WTC11 (cell line): ENCODE results near the gene EREG. TPM values are rescaled to one million over a fixed set of nuclear protein-coding genes. Genes with fewer than 3 reads are reported as not detected.

Source experiments
- ATAC-seq: fragments of 200-7000 bp; cut with Tn5 transposase; 2 replicates; pipeline ENCODE4 v1.10.0; 2021; ENCODE audit warnings: mild to moderate bottlenecking, moderate library complexity
- CTCF ChIA-PET: fragments of 300-600 bp; sonication (Branson Sonifier 250); formaldehyde crosslinking; loops from one replicate; lab custom pipeline; 2021; ENCODE audit warnings: antibody characterized with exemption; lab: Charles Lee
- POLR2A ChIA-PET: fragments of 350-600 bp; sonication (Branson Sonifier 250); formaldehyde crosslinking; loops from one replicate; lab custom pipeline; 2021; ENCODE audit warnings: antibody characterized with exemption; lab: Charles Lee
- DNase-seq: peaks from one replicate; pipeline ENCODE4 v3.0.0; 2021; ENCODE audit warnings: low spot score
- H3K27ac Mint-ChIP-seq: 2 replicates; pipeline ENCODE4 v1.8.0; 2021; ENCODE audit warnings: mixed read lengths
- H3K27me3 Mint-ChIP-seq: 2 replicates; pipeline ENCODE4 v1.8.0; 2021; ENCODE audit warnings: low read depth, mild to moderate bottlenecking, moderate library complexity, mixed read lengths
- H3K36me3 Mint-ChIP-seq: 2 replicates; pipeline ENCODE4 v1.8.0; 2021; ENCODE audit warnings: mixed read lengths
- H3K4me1 Mint-ChIP-seq: 2 replicates; pipeline ENCODE4 v1.8.0; 2022; ENCODE audit warnings: mixed read lengths
- H3K4me3 Mint-ChIP-seq: 2 replicates; pipeline ENCODE4 v1.8.0; 2021; ENCODE audit warnings: mild to moderate bottlenecking, moderate library complexity, mixed read lengths
- H3K9me3 Mint-ChIP-seq: 2 replicates; pipeline ENCODE4 v1.8.0; 2021; ENCODE audit warnings: mixed read lengths
- FOXK1 ChIP-seq: sonication (generic); formaldehyde crosslinking; IDR thresholded peaks from 2 replicates; pipeline ENCODE4 v1.8.0; 2022; ENCODE audit warnings: mild to moderate bottlenecking, moderate library complexity, missing genetic modification reagents
- MXD4 ChIP-seq: fragments of 250-450 bp; sonication (Bioruptor Pico); IDR thresholded peaks from 2 replicates; pipeline ENCODE4 v1.8.0; 2021; ENCODE audit warnings: mild to moderate bottlenecking, moderate library complexity, borderline replicate concordance
- NFATC4 ChIP-seq: fragments of 250-450 bp; sonication (Bioruptor Pico); IDR thresholded peaks from 2 replicates; pipeline ENCODE4 v1.9.0; 2021; ENCODE audit warnings: mild to moderate bottlenecking
- NR2C2 ChIP-seq: sonication (generic); formaldehyde crosslinking; IDR thresholded peaks from 2 replicates; pipeline ENCODE4 v1.8.0; 2022; ENCODE audit warnings: mild to moderate bottlenecking, missing genetic modification reagents
- RELA ChIP-seq: sonication (generic); formaldehyde crosslinking; IDR thresholded peaks from 2 replicates; pipeline ENCODE4 v1.8.1; 2022; ENCODE audit warnings: missing genetic modification reagents, mild to moderate bottlenecking, borderline replicate concordance
- SP1 ChIP-seq: sonication (generic); formaldehyde crosslinking; conservative IDR thresholded peaks from 2 replicates; pipeline ENCODE4 v1.8.1; 2022; ENCODE audit warnings: missing genetic modification reagents
- ZNF138 ChIP-seq: sonication (generic); formaldehyde crosslinking; conservative IDR thresholded peaks from 2 replicates; pipeline ENCODE4 v1.8.1; 2022; ENCODE audit warnings: mild to moderate bottlenecking, moderate library complexity, missing genetic modification reagents
- ZNF232 ChIP-seq: sonication (generic); formaldehyde crosslinking; IDR thresholded peaks from 2 replicates; pipeline ENCODE4 v1.8.0; 2022; ENCODE audit warnings: mild to moderate bottlenecking, missing genetic modification reagents
- ZNF423 ChIP-seq: fragments of 250-450 bp; sonication (Bioruptor Pico); IDR thresholded peaks from 2 replicates; pipeline ENCODE4 v2.1.2; 2022; ENCODE audit warnings: mild to moderate bottlenecking, moderate library complexity
- total RNA-seq: library from RNA; stranded (reverse); gene quantifications from 3 replicates; pipeline ENCODE4 v1.2.3, GENCODE V29; 2021
- TF ChIP-seq, protein P1 (sequence below): sonication (generic); formaldehyde crosslinking; IDR thresholded peaks from 2 replicates; pipeline ENCODE4 v1.8.1; 2023; ENCODE audit warnings: mild to moderate bottlenecking, missing genetic modification reagents
- TF ChIP-seq, protein P2 (sequence below): sonication (generic); formaldehyde crosslinking; IDR thresholded peaks from 2 replicates; pipeline ENCODE4 v1.8.1; 2023; ENCODE audit warnings: mild to moderate bottlenecking, moderate library complexity, missing genetic modification reagents
- TF ChIP-seq, protein P3 (sequence below): sonication (generic); formaldehyde crosslinking; conservative IDR thresholded peaks from 2 replicates; pipeline ENCODE4 v1.8.1; 2023; ENCODE audit warnings: mild to moderate bottlenecking, low read depth, missing genetic modification reagents, moderate library complexity
- TF ChIP-seq, protein P4 (sequence below): fragments of 250-450 bp; sonication (Bioruptor Pico); IDR thresholded peaks from 2 replicates; pipeline ENCODE4 v1.9.0; 2021; ENCODE audit warnings: mild to moderate bottlenecking, borderline replicate concordance
- TF ChIP-seq, protein P5 (sequence below): sonication (generic); formaldehyde crosslinking; IDR thresholded peaks from 2 replicates; pipeline ENCODE4 v1.8.1; 2023; ENCODE audit warnings: mild to moderate bottlenecking, missing genetic modification reagents, moderate library complexity

Gene EREG
- total RNA-seq, 1 experiment from 2014 or later, result 0.09 TPM

- TF ChIP-seq NFATC4 (CRISPR knock-in tag) (no peak), ZNF423 (no peak), RELA (CRISPR knock-in tag) (no peak), SP1 (CRISPR knock-in tag) (no peak), ZNF232 (CRISPR knock-in tag) (no peak)
- TF ChIP-seq, protein P1, sequence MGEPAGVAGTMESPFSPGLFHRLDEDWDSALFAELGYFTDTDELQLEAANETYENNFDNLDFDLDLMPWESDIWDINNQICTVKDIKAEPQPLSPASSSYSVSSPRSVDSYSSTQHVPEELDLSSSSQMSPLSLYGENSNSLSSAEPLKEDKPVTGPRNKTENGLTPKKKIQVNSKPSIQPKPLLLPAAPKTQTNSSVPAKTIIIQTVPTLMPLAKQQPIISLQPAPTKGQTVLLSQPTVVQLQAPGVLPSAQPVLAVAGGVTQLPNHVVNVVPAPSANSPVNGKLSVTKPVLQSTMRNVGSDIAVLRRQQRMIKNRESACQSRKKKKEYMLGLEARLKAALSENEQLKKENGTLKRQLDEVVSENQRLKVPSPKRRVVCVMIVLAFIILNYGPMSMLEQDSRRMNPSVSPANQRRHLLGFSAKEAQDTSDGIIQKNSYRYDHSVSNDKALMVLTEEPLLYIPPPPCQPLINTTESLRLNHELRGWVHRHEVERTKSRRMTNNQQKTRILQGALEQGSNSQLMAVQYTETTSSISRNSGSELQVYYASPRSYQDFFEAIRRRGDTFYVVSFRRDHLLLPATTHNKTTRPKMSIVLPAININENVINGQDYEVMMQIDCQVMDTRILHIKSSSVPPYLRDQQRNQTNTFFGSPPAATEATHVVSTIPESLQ (CRISPR knock-in tag), result no peak
- TF ChIP-seq, protein P2, sequence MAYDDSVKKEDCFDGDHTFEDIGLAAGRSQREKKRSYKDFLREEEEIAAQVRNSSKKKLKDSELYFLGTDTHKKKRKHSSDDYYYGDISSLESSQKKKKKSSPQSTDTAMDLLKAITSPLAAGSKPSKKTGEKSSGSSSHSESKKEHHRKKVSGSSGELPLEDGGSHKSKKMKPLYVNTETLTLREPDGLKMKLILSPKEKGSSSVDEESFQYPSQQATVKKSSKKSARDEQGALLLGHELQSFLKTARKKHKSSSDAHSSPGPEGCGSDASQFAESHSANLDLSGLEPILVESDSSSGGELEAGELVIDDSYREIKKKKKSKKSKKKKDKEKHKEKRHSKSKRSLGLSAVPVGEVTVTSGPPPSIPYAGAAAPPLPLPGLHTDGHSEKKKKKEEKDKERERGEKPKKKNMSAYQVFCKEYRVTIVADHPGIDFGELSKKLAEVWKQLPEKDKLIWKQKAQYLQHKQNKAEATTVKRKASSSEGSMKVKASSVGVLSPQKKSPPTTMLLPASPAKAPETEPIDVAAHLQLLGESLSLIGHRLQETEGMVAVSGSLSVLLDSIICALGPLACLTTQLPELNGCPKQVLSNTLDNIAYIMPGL (CRISPR knock-in tag), result 0 out of 2 replicates have a peak, but pooled peaks have one; percentile 1
- TF ChIP-seq, protein P3, sequence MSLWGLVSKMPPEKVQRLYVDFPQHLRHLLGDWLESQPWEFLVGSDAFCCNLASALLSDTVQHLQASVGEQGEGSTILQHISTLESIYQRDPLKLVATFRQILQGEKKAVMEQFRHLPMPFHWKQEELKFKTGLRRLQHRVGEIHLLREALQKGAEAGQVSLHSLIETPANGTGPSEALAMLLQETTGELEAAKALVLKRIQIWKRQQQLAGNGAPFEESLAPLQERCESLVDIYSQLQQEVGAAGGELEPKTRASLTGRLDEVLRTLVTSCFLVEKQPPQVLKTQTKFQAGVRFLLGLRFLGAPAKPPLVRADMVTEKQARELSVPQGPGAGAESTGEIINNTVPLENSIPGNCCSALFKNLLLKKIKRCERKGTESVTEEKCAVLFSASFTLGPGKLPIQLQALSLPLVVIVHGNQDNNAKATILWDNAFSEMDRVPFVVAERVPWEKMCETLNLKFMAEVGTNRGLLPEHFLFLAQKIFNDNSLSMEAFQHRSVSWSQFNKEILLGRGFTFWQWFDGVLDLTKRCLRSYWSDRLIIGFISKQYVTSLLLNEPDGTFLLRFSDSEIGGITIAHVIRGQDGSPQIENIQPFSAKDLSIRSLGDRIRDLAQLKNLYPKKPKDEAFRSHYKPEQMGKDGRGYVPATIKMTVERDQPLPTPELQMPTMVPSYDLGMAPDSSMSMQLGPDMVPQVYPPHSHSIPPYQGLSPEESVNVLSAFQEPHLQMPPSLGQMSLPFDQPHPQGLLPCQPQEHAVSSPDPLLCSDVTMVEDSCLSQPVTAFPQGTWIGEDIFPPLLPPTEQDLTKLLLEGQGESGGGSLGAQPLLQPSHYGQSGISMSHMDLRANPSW (CRISPR knock-in tag), result no peak
- Mint-ChIP-seq H3K4me3 (peak overlapping the region; percentile 87), H3K4me1 (peaks cover 13% of the 10 kb centered on the region), H3K9me3 (no peaks in the 10 kb centered on the region), H3K27ac (no peak overlapping the region), H3K36me3 (no peaks in the 10 kb centered on the region), H3K27me3 (peaks cover 31% of the 10 kb centered on the region)
- CTCF ChIA-PET, result interaction anchor here (0.8 to 1.3 kb wide), 2 partner anchors 305 to 311 kb away, joined by 6 to 8 read pairs; no protein-coding TSS in a partner anchor
- peak; percentile 57 for ATAC-seq
- peak; percentile 40 for DNase-seq
- POLR2A ChIA-PET, result no interaction called here
These were observed 816 bp downstream of the EREG start for GRCh38 chr4:74365761-74366160.

- peaks cover 31% of the 10 kb centered on the region for H3K27me3 Mint-ChIP-seq
- H3K4me3 Mint-ChIP-seq, result no peak overlapping the region
- H3K36me3 Mint-ChIP-seq, result no peaks in the 10 kb centered on the region
- CTCF ChIA-PET, result interaction anchor here (0.8 to 1.3 kb wide), 2 partner anchors 305 to 310 kb away, joined by 6 to 8 read pairs; no protein-coding TSS in a partner anchor
- TF ChIP-seq, protein P4, sequence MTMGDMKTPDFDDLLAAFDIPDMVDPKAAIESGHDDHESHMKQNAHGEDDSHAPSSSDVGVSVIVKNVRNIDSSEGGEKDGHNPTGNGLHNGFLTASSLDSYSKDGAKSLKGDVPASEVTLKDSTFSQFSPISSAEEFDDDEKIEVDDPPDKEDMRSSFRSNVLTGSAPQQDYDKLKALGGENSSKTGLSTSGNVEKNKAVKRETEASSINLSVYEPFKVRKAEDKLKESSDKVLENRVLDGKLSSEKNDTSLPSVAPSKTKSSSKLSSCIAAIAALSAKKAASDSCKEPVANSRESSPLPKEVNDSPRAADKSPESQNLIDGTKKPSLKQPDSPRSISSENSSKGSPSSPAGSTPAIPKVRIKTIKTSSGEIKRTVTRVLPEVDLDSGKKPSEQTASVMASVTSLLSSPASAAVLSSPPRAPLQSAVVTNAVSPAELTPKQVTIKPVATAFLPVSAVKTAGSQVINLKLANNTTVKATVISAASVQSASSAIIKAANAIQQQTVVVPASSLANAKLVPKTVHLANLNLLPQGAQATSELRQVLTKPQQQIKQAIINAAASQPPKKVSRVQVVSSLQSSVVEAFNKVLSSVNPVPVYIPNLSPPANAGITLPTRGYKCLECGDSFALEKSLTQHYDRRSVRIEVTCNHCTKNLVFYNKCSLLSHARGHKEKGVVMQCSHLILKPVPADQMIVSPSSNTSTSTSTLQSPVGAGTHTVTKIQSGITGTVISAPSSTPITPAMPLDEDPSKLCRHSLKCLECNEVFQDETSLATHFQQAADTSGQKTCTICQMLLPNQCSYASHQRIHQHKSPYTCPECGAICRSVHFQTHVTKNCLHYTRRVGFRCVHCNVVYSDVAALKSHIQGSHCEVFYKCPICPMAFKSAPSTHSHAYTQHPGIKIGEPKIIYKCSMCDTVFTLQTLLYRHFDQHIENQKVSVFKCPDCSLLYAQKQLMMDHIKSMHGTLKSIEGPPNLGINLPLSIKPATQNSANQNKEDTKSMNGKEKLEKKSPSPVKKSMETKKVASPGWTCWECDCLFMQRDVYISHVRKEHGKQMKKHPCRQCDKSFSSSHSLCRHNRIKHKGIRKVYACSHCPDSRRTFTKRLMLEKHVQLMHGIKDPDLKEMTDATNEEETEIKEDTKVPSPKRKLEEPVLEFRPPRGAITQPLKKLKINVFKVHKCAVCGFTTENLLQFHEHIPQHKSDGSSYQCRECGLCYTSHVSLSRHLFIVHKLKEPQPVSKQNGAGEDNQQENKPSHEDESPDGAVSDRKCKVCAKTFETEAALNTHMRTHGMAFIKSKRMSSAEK (CRISPR knock-in tag), result no peak
- TF ChIP-seq NFATC4 (CRISPR knock-in tag), result no peak
- TF ChIP-seq FOXK1 (CRISPR knock-in tag), result no peak
- no peak for TF ChIP-seq NR2C2 (CRISPR knock-in tag)
- TF ChIP-seq, protein P5, sequence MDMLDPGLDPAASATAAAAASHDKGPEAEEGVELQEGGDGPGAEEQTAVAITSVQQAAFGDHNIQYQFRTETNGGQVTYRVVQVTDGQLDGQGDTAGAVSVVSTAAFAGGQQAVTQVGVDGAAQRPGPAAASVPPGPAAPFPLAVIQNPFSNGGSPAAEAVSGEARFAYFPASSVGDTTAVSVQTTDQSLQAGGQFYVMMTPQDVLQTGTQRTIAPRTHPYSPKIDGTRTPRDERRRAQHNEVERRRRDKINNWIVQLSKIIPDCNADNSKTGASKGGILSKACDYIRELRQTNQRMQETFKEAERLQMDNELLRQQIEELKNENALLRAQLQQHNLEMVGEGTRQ (CRISPR knock-in tag), result no peak
- TF ChIP-seq, protein P3 (CRISPR knock-in tag), result no peak
- no peak for TF ChIP-seq ZNF138 (CRISPR knock-in tag)
- TF ChIP-seq MXD4 (CRISPR knock-in tag), result no peak
- TF ChIP-seq, all 79 proteins: peak for 0
- no peak overlapping the region for H3K27ac Mint-ChIP-seq
- POLR2A ChIA-PET, result no interaction called here
- ATAC-seq (no peak), DNase-seq (no peak)
- peaks cover 13% of the 10 kb centered on the region for H3K4me1 Mint-ChIP-seq
- no peaks in the 10 kb centered on the region for H3K9me3 Mint-ChIP-seq
These were observed 1.5 kb downstream of the EREG start for GRCh38 chr4:74366367-74366911.
